WTC11 (cell line): ENCODE measurements around the gene EXD3. TPM values are rescaled to one million over a fixed set of nuclear protein-coding genes. Genes with fewer than 3 reads are reported as not detected.

Experiments
- ATAC-seq: fragments of 200-7000 bp; cut with Tn5 transposase; 2 replicates; pipeline ENCODE4 v1.10.0; 2021; ENCODE audit warnings: mild to moderate bottlenecking, moderate library complexity
- CTCF ChIA-PET: fragments of 300-600 bp; sonication (Branson Sonifier 250); formaldehyde crosslinking; loops from one replicate; lab custom pipeline; 2021; ENCODE audit warnings: antibody characterized with exemption; lab: Charles Lee
- POLR2A ChIA-PET: fragments of 350-600 bp; sonication (Branson Sonifier 250); formaldehyde crosslinking; loops from one replicate; lab custom pipeline; 2021; ENCODE audit warnings: antibody characterized with exemption; lab: Charles Lee
- DNase-seq: peaks from one replicate; pipeline ENCODE4 v3.0.0; 2021; ENCODE audit warnings: low spot score
- H3K27ac Mint-ChIP-seq: 2 replicates; pipeline ENCODE4 v1.8.0; 2021; ENCODE audit warnings: mixed read lengths
- H3K27me3 Mint-ChIP-seq: 2 replicates; pipeline ENCODE4 v1.8.0; 2021; ENCODE audit warnings: low read depth, mild to moderate bottlenecking, moderate library complexity, mixed read lengths
- H3K36me3 Mint-ChIP-seq: 2 replicates; pipeline ENCODE4 v1.8.0; 2021; ENCODE audit warnings: mixed read lengths
- H3K4me1 Mint-ChIP-seq: 2 replicates; pipeline ENCODE4 v1.8.0; 2022; ENCODE audit warnings: mixed read lengths
- H3K4me3 Mint-ChIP-seq: 2 replicates; pipeline ENCODE4 v1.8.0; 2021; ENCODE audit warnings: mild to moderate bottlenecking, moderate library complexity, mixed read lengths
- H3K9me3 Mint-ChIP-seq: 2 replicates; pipeline ENCODE4 v1.8.0; 2021; ENCODE audit warnings: mixed read lengths
- CREB1 ChIP-seq: sonication (generic); formaldehyde crosslinking; IDR thresholded peaks from 2 replicates; pipeline ENCODE4 v1.8.0; 2023; ENCODE audit warnings: mild to moderate bottlenecking, missing genetic modification reagents
- EMX1 ChIP-seq: fragments of 250-450 bp; sonication (Bioruptor Pico); IDR thresholded peaks from 2 replicates; pipeline ENCODE4 v1.8.0; 2021; ENCODE audit warnings: mild to moderate bottlenecking
- GABPB1 ChIP-seq: sonication (generic); formaldehyde crosslinking; IDR thresholded peaks from 2 replicates; pipeline ENCODE4 v1.8.1; 2023; ENCODE audit warnings: mild to moderate bottlenecking, missing genetic modification reagents
- GRHL2 ChIP-seq: fragments of 250-450 bp; sonication (Bioruptor Pico); IDR thresholded peaks from 2 replicates; pipeline ENCODE4 v1.8.0; 2022; ENCODE audit warnings: mild to moderate bottlenecking, moderate library complexity; ENCODE audit not compliant: insufficient replicate concordance, severe bottlenecking
- NR1H2 ChIP-seq: sonication (generic); formaldehyde crosslinking; IDR thresholded peaks from 2 replicates; pipeline ENCODE4 v1.9.0; 2021; ENCODE audit warnings: mild to moderate bottlenecking, moderate library complexity, missing genetic modification reagents
- NR3C1 ChIP-seq: sonication (generic); formaldehyde crosslinking; conservative IDR thresholded peaks from 2 replicates; pipeline ENCODE4 v1.8.1; 2023; ENCODE audit warnings: low read depth, mild to moderate bottlenecking, missing genetic modification reagents
- PRRX2 ChIP-seq: fragments of 250-450 bp; sonication (Bioruptor Pico); IDR thresholded peaks from 2 replicates; pipeline ENCODE4 v1.8.0; 2021; ENCODE audit warnings: mild to moderate bottlenecking
- RELA ChIP-seq: sonication (generic); formaldehyde crosslinking; IDR thresholded peaks from 2 replicates; pipeline ENCODE4 v1.8.1; 2022; ENCODE audit warnings: missing genetic modification reagents, mild to moderate bottlenecking, borderline replicate concordance
- RORB ChIP-seq: fragments of 250-450 bp; sonication (Bioruptor Pico); IDR thresholded peaks from 2 replicates; pipeline ENCODE4 v1.9.0; 2021; ENCODE audit warnings: mild to moderate bottlenecking
- SMAD3 ChIP-seq: sonication (generic); formaldehyde crosslinking; IDR thresholded peaks from 2 replicates; pipeline ENCODE4 v1.8.0; 2022; ENCODE audit warnings: missing genetic modification reagents, mild to moderate bottlenecking, borderline replicate concordance
- TCF7 ChIP-seq: sonication (generic); formaldehyde crosslinking; IDR thresholded peaks from 2 replicates; pipeline ENCODE4 v1.8.0; 2022; ENCODE audit warnings: mild to moderate bottlenecking, low read depth, missing genetic modification reagents, moderate library complexity
- ZNF121 ChIP-seq: sonication (generic); formaldehyde crosslinking; IDR thresholded peaks from 2 replicates; pipeline ENCODE4 v1.8.0; 2023; ENCODE audit warnings: missing genetic modification reagents
- ZNF263 ChIP-seq: sonication (generic); formaldehyde crosslinking; IDR thresholded peaks from 2 replicates; pipeline ENCODE4 v1.8.1; 2022; ENCODE audit warnings: low read depth, mild to moderate bottlenecking, moderate library complexity, missing genetic modification reagents
- ZNF317 ChIP-seq: sonication (generic); formaldehyde crosslinking; IDR thresholded peaks from 2 replicates; pipeline ENCODE4 v1.8.1; 2023; ENCODE audit warnings: low read depth, mild to moderate bottlenecking, moderate library complexity, missing genetic modification reagents, borderline replicate concordance
- ZNF671 ChIP-seq: fragments of 250-450 bp; sonication (Bioruptor Pico); IDR thresholded peaks from 2 replicates; pipeline ENCODE4 v1.8.0; 2021; ENCODE audit warnings: mild to moderate bottlenecking
- total RNA-seq: library from RNA; stranded (reverse); gene quantifications from 3 replicates; pipeline ENCODE4 v1.2.3, GENCODE V29; 2021
- TF ChIP-seq, protein P1 (sequence below): sonication (generic); formaldehyde crosslinking; IDR thresholded peaks from 2 replicates; pipeline ENCODE4 v1.8.0; 2023; ENCODE audit warnings: missing genetic modification reagents
- TF ChIP-seq, protein P2 (sequence below): sonication (generic); formaldehyde crosslinking; conservative IDR thresholded peaks from 2 replicates; pipeline ENCODE4 v1.8.1; 2023; ENCODE audit warnings: mild to moderate bottlenecking, low read depth, missing genetic modification reagents, moderate library complexity
- TF ChIP-seq, protein P3 (sequence below): sonication (generic); formaldehyde crosslinking; IDR thresholded peaks from 2 replicates; pipeline ENCODE4 v1.8.0; 2022; ENCODE audit warnings: missing genetic modification reagents
- TF ChIP-seq, protein P4 (sequence below): fragments of 200-600 bp; IDR thresholded peaks from 2 replicates; pipeline ENCODE4 v1.8.0; 2022; ENCODE audit warnings: antibody characterized with exemption
- TF ChIP-seq, protein P5 (sequence below): sonication (generic); formaldehyde crosslinking; IDR thresholded peaks from 2 replicates; pipeline ENCODE4 v1.8.1; 2022; ENCODE audit warnings: low read depth, mild to moderate bottlenecking, moderate library complexity, missing genetic modification reagents, borderline replicate concordance

The EXD3 gene
- total RNA-seq, 1 experiment from 2014 or later = 21.2 TPM

DNA sequence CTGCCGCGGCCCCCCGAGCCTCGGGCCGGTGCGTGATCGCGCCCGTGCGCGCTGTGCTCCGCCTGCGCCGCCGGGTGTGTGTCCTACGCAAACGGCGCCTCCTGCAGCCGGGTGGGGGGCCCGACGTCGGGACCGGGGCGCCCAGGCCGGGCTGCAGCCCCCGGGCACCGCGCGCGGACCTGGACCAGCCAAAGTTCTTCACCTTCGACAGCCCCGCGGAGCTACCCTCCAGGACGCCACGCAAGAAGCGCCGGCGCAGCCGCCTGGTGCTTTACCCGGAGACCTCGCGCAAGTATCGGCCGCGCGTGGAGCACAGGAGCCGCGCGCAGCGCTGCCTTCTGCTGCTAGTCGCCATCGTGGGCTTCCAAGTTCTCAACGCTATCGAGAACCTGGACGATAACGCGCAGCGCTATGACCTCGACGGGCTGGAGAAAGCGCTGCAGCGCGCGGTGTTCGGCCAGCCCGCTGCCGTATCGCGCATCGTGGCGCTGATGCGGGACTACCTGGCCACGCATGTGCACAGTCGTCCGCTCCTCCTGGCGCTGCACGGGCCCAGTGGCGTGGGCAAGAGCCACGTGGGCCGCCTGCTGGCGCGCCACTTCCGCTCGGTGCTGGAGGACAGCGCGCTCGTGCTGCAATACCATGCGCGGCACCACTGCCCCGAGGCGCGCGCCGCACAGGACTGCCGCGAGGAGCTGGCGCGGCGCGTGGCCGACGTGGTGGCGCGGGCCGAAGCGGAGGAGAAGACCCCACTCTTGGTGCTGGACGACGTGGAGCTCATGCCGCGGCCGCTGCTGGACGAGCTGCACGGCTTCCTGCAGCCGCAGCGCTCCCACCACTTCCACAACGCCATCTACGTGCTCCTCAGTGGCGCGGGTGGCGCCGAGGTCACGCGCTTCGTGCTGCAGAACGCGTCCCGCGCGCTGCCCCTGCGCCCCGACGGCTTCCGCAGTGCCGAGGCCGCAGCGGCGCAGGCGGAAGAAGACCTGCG lies 143.9 kb downstream of the EXD3 start:
- TF ChIP-seq ZNF121 (CRISPR knock-in tag) = no peak
- no peak for TF ChIP-seq ZNF671 (CRISPR knock-in tag)
- TF ChIP-seq, protein P1, sequence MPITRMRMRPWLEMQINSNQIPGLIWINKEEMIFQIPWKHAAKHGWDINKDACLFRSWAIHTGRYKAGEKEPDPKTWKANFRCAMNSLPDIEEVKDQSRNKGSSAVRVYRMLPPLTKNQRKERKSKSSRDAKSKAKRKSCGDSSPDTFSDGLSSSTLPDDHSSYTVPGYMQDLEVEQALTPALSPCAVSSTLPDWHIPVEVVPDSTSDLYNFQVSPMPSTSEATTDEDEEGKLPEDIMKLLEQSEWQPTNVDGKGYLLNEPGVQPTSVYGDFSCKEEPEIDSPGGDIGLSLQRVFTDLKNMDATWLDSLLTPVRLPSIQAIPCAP (CRISPR knock-in tag) = no peak
- TF ChIP-seq ZNF263 (CRISPR knock-in tag) = no peak
- TF ChIP-seq GABPB1 (CRISPR knock-in tag) = no peak
- TF ChIP-seq NR3C1 = no peak
- TF ChIP-seq, protein P2, sequence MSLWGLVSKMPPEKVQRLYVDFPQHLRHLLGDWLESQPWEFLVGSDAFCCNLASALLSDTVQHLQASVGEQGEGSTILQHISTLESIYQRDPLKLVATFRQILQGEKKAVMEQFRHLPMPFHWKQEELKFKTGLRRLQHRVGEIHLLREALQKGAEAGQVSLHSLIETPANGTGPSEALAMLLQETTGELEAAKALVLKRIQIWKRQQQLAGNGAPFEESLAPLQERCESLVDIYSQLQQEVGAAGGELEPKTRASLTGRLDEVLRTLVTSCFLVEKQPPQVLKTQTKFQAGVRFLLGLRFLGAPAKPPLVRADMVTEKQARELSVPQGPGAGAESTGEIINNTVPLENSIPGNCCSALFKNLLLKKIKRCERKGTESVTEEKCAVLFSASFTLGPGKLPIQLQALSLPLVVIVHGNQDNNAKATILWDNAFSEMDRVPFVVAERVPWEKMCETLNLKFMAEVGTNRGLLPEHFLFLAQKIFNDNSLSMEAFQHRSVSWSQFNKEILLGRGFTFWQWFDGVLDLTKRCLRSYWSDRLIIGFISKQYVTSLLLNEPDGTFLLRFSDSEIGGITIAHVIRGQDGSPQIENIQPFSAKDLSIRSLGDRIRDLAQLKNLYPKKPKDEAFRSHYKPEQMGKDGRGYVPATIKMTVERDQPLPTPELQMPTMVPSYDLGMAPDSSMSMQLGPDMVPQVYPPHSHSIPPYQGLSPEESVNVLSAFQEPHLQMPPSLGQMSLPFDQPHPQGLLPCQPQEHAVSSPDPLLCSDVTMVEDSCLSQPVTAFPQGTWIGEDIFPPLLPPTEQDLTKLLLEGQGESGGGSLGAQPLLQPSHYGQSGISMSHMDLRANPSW (CRISPR knock-in tag) = no peak
- TF ChIP-seq, protein P3, sequence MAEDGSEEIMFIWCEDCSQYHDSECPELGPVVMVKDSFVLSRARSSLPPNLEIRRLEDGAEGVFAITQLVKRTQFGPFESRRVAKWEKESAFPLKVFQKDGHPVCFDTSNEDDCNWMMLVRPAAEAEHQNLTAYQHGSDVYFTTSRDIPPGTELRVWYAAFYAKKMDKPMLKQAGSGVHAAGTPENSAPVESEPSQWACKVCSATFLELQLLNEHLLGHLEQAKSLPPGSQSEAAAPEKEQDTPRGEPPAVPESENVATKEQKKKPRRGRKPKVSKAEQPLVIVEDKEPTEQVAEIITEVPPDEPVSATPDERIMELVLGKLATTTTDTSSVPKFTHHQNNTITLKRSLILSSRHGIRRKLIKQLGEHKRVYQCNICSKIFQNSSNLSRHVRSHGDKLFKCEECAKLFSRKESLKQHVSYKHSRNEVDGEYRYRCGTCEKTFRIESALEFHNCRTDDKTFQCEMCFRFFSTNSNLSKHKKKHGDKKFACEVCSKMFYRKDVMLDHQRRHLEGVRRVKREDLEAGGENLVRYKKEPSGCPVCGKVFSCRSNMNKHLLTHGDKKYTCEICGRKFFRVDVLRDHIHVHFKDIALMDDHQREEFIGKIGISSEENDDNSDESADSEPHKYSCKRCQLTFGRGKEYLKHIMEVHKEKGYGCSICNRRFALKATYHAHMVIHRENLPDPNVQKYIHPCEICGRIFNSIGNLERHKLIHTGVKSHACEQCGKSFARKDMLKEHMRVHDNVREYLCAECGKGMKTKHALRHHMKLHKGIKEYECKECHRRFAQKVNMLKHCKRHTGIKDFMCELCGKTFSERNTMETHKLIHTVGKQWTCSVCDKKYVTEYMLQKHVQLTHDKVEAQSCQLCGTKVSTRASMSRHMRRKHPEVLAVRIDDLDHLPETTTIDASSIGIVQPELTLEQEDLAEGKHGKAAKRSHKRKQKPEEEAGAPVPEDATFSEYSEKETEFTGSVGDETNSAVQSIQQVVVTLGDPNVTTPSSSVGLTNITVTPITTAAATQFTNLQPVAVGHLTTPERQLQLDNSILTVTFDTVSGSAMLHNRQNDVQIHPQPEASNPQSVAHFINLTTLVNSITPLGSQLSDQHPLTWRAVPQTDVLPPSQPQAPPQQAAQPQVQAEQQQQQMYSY (CRISPR knock-in tag) = no peak
- no peak for TF ChIP-seq EMX1
- TF ChIP-seq GRHL2 (CRISPR knock-in tag) = no peak
- TF ChIP-seq, protein P4, sequence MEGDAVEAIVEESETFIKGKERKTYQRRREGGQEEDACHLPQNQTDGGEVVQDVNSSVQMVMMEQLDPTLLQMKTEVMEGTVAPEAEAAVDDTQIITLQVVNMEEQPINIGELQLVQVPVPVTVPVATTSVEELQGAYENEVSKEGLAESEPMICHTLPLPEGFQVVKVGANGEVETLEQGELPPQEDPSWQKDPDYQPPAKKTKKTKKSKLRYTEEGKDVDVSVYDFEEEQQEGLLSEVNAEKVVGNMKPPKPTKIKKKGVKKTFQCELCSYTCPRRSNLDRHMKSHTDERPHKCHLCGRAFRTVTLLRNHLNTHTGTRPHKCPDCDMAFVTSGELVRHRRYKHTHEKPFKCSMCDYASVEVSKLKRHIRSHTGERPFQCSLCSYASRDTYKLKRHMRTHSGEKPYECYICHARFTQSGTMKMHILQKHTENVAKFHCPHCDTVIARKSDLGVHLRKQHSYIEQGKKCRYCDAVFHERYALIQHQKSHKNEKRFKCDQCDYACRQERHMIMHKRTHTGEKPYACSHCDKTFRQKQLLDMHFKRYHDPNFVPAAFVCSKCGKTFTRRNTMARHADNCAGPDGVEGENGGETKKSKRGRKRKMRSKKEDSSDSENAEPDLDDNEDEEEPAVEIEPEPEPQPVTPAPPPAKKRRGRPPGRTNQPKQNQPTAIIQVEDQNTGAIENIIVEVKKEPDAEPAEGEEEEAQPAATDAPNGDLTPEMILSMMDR = no peak
- no peak for TF ChIP-seq ZNF317 (CRISPR knock-in tag)
- no peak for TF ChIP-seq RELA
- TF ChIP-seq NR1H2 (CRISPR knock-in tag) = no peak
- no peak for TF ChIP-seq SMAD3 (CRISPR knock-in tag)
- TF ChIP-seq, protein P5, sequence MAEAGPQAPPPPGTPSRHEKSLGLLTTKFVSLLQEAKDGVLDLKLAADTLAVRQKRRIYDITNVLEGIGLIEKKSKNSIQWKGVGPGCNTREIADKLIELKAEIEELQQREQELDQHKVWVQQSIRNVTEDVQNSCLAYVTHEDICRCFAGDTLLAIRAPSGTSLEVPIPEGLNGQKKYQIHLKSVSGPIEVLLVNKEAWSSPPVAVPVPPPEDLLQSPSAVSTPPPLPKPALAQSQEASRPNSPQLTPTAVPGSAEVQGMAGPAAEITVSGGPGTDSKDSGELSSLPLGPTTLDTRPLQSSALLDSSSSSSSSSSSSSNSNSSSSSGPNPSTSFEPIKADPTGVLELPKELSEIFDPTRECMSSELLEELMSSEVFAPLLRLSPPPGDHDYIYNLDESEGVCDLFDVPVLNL (CRISPR knock-in tag) = no peak
- TF ChIP-seq CREB1 = no peak
- no peak for TF ChIP-seq TCF7 (CRISPR knock-in tag)
- TF ChIP-seq RORB (CRISPR knock-in tag) = no peak
- no peak for TF ChIP-seq PRRX2 (CRISPR knock-in tag)
- H3K36me3 Mint-ChIP-seq = no peaks in the 10 kb centered on the region
- ATAC-seq (no peak), DNase-seq (no peak)
- H3K9me3 Mint-ChIP-seq = no peaks in the 10 kb centered on the region
- H3K4me1 Mint-ChIP-seq = peaks cover 21% of the 10 kb centered on the region
- no peak overlapping the region for H3K4me3 Mint-ChIP-seq
- peaks cover 19% of the 10 kb centered on the region for H3K27me3 Mint-ChIP-seq
- ChIA-PET CTCF (interaction anchor here (0.5 to 2.1 kb wide), 7 partner anchors 25 to 266 kb away, joined by 3 to 6 read pairs (median 3); partner anchors contain the start of genes EXD3 and NOXA1), POLR2A (interaction anchor here (0.5 kb wide), 1 partner anchor 691 kb away, joined by 4 read pairs; no protein-coding TSS in a partner anchor)
- H3K27ac Mint-ChIP-seq = no peak overlapping the region
